Measurements from ENCODE around the gene BBS7. TPM values are rescaled to one million over a fixed set of nuclear protein-coding genes. Genes with fewer than 3 reads are reported as not detected.

Gene BBS7
- 11.2 to 15.4 TPM (median 13.6 TPM) in 5 replicates for total RNA-seq (2022; extraction: Qiagen RNA extraction)

DNA sequence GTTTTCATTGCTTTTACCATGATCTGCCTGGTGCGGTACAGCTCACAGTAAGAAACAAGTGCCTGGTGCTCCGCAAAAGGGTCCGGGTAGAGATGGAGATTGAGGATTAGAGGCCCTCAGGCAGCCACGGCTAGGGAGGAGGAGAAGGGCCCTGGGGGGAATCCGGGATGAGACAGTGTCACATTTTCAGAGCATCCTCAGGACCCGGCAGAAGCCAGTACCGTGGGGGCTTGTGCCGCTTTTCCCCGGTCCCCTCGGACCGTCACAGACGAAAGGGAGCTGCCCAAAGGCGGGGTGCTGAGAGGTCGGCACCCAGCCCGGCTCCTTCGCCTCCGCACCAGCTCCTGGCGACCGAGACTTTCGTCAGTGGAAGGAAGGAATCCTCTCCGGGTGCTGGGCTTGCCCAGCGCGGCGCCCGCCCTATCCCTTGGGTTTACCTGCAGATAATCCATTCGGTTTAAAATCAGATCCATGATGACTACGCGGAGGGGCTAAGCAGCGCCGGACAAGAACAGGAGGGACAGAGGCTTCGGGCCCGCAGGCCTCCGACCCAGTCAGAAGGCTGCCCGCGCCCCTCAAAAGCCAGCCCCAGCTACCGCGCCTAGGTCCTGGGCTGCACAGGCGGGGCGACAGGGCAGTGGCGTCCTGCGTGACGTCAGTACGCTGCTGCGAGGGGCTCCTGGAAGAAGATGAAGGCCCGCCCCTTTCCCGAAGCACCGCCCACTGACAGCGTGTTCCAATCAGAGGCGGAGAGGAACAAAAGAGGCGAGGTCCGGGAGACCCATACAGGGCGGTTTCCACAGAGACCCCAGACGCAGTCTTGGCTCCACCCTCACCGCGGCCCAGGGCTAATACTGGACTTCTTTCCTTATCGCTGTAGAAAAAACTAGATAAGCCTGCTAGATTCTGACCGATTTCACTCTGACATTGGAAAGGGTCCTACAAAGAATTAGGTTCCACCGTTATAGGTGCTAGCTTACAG, at the start of gene BBS7:
Gene BBS7, minus strand, starts transcription at position 634 of the 982 bp plus-strand sequence. Its CDS starts 161 bp downstream, at position 473.

GRCh38 chr4:121823505-121824170, 46.6 kb downstream of the BBS7 start, which contains the start of gene CCNA2:
TSS of gene CCNA2 (minus strand) at chr4:121823883. CDS start at chr4:121823628, 255 bp downstream.

DNA sequence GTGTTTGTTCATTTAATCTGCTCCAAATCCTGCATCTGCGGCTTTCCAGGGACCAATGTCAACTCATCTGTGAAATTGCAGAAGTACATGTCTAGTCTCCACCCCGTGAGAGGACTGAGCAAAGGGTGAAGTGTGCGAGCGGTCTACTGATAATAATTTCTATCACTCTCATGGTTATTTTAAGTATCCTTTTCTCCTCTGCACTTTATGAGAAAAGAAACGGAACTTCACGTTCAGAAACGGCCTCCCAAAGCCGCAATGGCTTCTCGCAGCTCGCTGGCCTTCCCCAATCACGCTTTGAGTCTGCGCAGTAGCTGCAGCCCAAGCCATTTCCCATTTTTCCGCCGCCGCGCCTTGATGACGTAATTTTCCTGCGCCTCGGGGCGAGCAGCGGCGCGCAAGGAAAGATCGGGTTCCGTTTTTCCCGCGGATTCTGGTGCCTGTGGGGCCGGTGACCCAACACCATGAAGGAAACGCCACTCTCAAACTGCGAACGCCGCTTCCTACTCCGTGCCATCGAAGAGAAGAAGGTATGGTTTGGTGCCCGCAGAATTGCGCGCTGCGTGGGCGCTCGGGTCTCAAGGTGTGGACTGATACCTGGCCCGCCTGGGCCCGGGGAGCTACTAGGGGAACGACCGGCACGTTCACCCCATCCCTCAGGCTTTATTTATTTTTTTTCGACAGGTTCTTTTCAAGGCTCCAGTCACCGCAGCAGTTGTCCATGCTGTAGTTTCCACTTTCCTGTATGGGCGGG, 69.1 kb downstream of the BBS7 start, which contains the start of gene EXOSC9:
Gene EXOSC9, plus strand, starts transcription at position 363 of the 754 bp plus-strand sequence. Its CDS starts 102 bp downstream, at position 465.

Other genes with a start within 250 kb of the BBS7 start
- 504 to 591 TPM (median 541 TPM) in 5 replicates for gene ANXA5, start 173.5 kb downstream of the BBS7 start, total RNA-seq (2022; extraction: Qiagen RNA extraction)
- gene SMIM43, start 105.3 kb downstream of the BBS7 start, total RNA-seq (2022; extraction: Qiagen RNA extraction) = 0.05 to 0.33 TPM (median 0.17 TPM) in 5 replicates
- gene EXOSC9, start 69.2 kb downstream of the BBS7 start, total RNA-seq (2022; extraction: Qiagen RNA extraction) = 25.0 to 32.6 TPM (median 26.9 TPM) in 5 replicates
- gene CCNA2, start 46.6 kb downstream of the BBS7 start, total RNA-seq (2022; extraction: Qiagen RNA extraction) = 41.0 to 47.0 TPM (median 41.2 TPM) in 5 replicates
- gene TRPC3, start 81.6 kb upstream of the BBS7 start, total RNA-seq (2022; extraction: Qiagen RNA extraction) = 0.04 to 0.11 TPM (median 0.09 TPM) in 5 replicates

All from A549 treated with dexamethasone at 1 μM for 4 hours (cell line).